ENCODE results near the gene MX1. TPM values are rescaled to one million over a fixed set of nuclear protein-coding genes. Genes with fewer than 3 reads are reported as not detected.

Gene MX1
- polyA plus RNA-seq, 1 donor from 2014 or later: 0.07 TPM

- H3K27ac ChIP-seq (ENCODE audit: low read length): no peak overlapping the region
- H3K79me2 ChIP-seq (replicated peaks; ENCODE audit: insufficient read depth, low read length): no peaks in the 10 kb centered on the region
- H3K4me3 ChIP-seq (ENCODE audit: low read length): no peak overlapping the region
- H3K9ac ChIP-seq (ENCODE audit: low read length): no peak overlapping the region
- no peaks in the 10 kb centered on the region for H4K20me1 ChIP-seq (ENCODE audit: insufficient read depth)
- no peak overlapping the region for H2AFZ ChIP-seq (ENCODE audit: low read depth, low read length)
- TF ChIP-seq SMC3 (conservative IDR thresholded peaks at IDR 0.05; ENCODE audit: poor library complexity) (no peak), REST (IDR thresholded peaks at IDR 0.05; ENCODE audit: borderline replicate concordance) (no peak), MXI1 (conservative IDR thresholded peaks at IDR 0.05; ENCODE audit: poor library complexity, severe bottlenecking) (no peak), POLR2AphosphoS5 (IDR thresholded peaks at IDR 0.05) (no peak), EZH2 (IDR thresholded peaks at IDR 0.05; ENCODE audit: borderline replicate concordance, insufficient read depth, low read length, poor library complexity, severe bottlenecking) (no peak), EP300 (conservative IDR thresholded peaks at IDR 0.05; ENCODE audit: poor library complexity, severe bottlenecking) (no peak), TAF1 (IDR thresholded peaks at IDR 0.05; ENCODE audit: low read depth) (no peak), CTCF (IDR thresholded peaks at IDR 0.05; ENCODE audit: poor library complexity, severe bottlenecking) (no peak), RAD21 (conservative IDR thresholded peaks at IDR 0.05) (no peak)
- H3K9me2 ChIP-seq (ENCODE audit: insufficient read depth, low read length): no peaks in the 10 kb centered on the region
- no peaks in the 10 kb centered on the region for H3K36me3 ChIP-seq (ENCODE audit: insufficient read depth, low read length)
- no peak overlapping the region for H3K4me2 ChIP-seq (ENCODE audit: low read length)
- H3F3A ChIP-seq (ENCODE audit: insufficient read depth, low read length, poor library complexity, severe bottlenecking): no peaks in the 10 kb centered on the region
- no peaks in the 10 kb centered on the region for H3K9me3 ChIP-seq (ENCODE audit: low read length)
- H3K27me3 ChIP-seq (ENCODE audit: insufficient read depth, low read depth, low read length): no peaks in the 10 kb centered on the region
Measured at GRCh38 chr21:41444703-41445464, 18.8 kb downstream of the MX1 start.

GRCh38 chr21:41445465-41445862, 19.4 kb downstream of the MX1 start:
- Histone ChIP-seq H3K4me3 (ENCODE audit: low read length) (no peak overlapping the region), H4K20me1 (ENCODE audit: insufficient read depth) (no peaks in the 10 kb centered on the region), H3K9me2 (ENCODE audit: insufficient read depth, low read length) (no peaks in the 10 kb centered on the region), H3K9me3 (ENCODE audit: low read length) (no peaks in the 10 kb centered on the region), H3K9ac (ENCODE audit: low read length) (no peak overlapping the region), H3K79me2 (replicated peaks; ENCODE audit: insufficient read depth, low read length) (no peaks in the 10 kb centered on the region), H2AFZ (ENCODE audit: low read depth, low read length) (no peak overlapping the region), H3F3A (ENCODE audit: insufficient read depth, low read length, poor library complexity, severe bottlenecking) (no peaks in the 10 kb centered on the region), H3K27ac (ENCODE audit: low read length) (no peak overlapping the region), H3K36me3 (ENCODE audit: insufficient read depth, low read length) (no peaks in the 10 kb centered on the region), H3K27me3 (ENCODE audit: insufficient read depth, low read depth, low read length) (no peaks in the 10 kb centered on the region), H3K4me2 (ENCODE audit: low read length) (no peak overlapping the region)
- TF ChIP-seq MXI1 (conservative IDR thresholded peaks at IDR 0.05; ENCODE audit: poor library complexity, severe bottlenecking) (no peak), CTCF (IDR thresholded peaks at IDR 0.05; ENCODE audit: poor library complexity, severe bottlenecking) (no peak)
